ENCODE data around the gene MCFD2. TPM values are rescaled to one million over a fixed set of nuclear protein-coding genes. Genes with fewer than 3 reads are reported as not detected.
"Not testable (repeated sequence)": the region's sequence is repeated elsewhere in the genome, so short reads cannot be mapped to it uniquely, and the experiment has no call there.

The MCFD2 gene
- total and polyA plus RNA-seq, 9 donors: 35.7 to 49.7 (median 43.9) TPM

- no CpG with 5 or more reads among the region's 10 CpGs for WGBS (ENCODE audit: insufficient coverage)
- not testable (repeated sequence) for H3K9me3 ChIP-seq (replicated peaks; ENCODE audit: control insufficient read depth, low read depth, low read length); DNase-seq; H3K4me3 ChIP-seq (ENCODE audit: low read length); H3K4me1 ChIP-seq (ENCODE audit: control insufficient read depth, insufficient read depth, low read length); H3K27me3 ChIP-seq (ENCODE audit: control insufficient read depth, insufficient read depth, low read length); H3K27ac ChIP-seq (ENCODE audit: low read length)
- peaks cover 45% of the 10 kb centered on the region for H3K36me3 ChIP-seq (ENCODE audit: control insufficient read depth, insufficient read depth, low read length)
These were observed 10.5 kb downstream of the MCFD2 start for GRCh38 chr2:46904908-46905678.

DNA sequence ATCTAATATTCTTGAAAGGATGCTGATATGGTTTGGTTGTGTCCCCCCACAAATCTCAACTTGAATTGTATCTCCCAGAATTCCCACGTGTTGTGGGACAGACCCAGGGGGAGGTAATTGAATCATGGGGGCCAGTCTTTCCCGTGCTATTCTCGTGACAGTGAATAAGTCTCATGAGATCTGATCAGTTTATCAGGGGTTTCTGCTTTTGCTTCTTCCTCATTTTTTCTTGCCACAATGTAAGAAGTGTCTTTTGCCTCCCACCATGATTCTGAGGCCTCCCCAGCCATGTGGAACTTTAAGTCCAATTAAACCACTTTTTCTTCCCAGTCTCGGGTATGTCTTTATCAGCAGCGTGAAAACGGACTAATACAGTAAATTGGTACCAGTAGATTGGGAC, 12.6 kb downstream of the MCFD2 start:
- 87% methylated on average over 2 of the region's 6 CpGs for WGBS (ENCODE audit: insufficient coverage)
- not testable (repeated sequence) for H3K27me3 ChIP-seq (ENCODE audit: control insufficient read depth, insufficient read depth, low read length); H3K9me3 ChIP-seq (replicated peaks; ENCODE audit: control insufficient read depth, low read depth, low read length); H3K27ac ChIP-seq (ENCODE audit: low read length); H3K4me1 ChIP-seq (ENCODE audit: control insufficient read depth, insufficient read depth, low read length); H3K4me3 ChIP-seq (ENCODE audit: low read length); DNase-seq
- H3K36me3 ChIP-seq (ENCODE audit: control insufficient read depth, insufficient read depth, low read length): peaks cover 26% of the 10 kb centered on the region

GRCh38 chr2:46902465-46902864, 13.1 kb downstream of the MCFD2 start:
- peaks cover 22% of the 10 kb centered on the region for H3K36me3 ChIP-seq (ENCODE audit: control insufficient read depth, insufficient read depth, low read length)
- H3K9me3 ChIP-seq (replicated peaks; ENCODE audit: control insufficient read depth, low read depth, low read length): no peaks in the 10 kb centered on the region
- DNase-seq: no peak
- no peaks in the 10 kb centered on the region for H3K27me3 ChIP-seq (ENCODE audit: control insufficient read depth, insufficient read depth, low read length)
- H3K4me3 ChIP-seq (ENCODE audit: low read length): no peak overlapping the region
- no peak overlapping the region for H3K27ac ChIP-seq (ENCODE audit: low read length)
- H3K4me1 ChIP-seq (ENCODE audit: control insufficient read depth, insufficient read depth, low read length): no peaks in the 10 kb centered on the region

DNA sequence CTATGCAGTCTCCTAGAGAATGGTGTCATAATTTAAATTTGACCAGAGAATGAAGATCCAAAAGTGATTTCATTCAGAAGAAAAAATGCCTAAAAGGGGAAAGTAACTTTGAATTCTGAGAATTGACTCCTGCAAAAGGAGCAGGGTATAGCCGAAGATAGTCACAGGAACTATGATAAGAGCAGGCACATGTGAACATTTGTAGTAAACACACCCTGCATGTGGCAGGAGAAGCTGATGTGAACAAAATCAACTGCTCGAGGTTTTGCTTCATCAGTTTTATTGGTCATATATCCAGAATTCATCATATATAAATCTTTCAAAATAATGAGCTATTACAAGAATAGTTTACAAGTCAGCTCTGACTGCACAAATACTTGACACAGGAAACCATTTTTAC, 14.0 kb downstream of the MCFD2 start:
- no CpG with 5 or more reads among the region's 2 CpGs for WGBS (ENCODE audit: insufficient coverage)
- H3K36me3 ChIP-seq (ENCODE audit: control insufficient read depth, insufficient read depth, low read length): peaks cover 14% of the 10 kb centered on the region
- H3K27ac ChIP-seq (ENCODE audit: low read length): no peak overlapping the region
- H3K4me3 ChIP-seq (ENCODE audit: low read length): no peak overlapping the region
- no peak for DNase-seq
- no peaks in the 10 kb centered on the region for H3K27me3 ChIP-seq (ENCODE audit: control insufficient read depth, insufficient read depth, low read length)
- no peaks in the 10 kb centered on the region for H3K9me3 ChIP-seq (replicated peaks; ENCODE audit: control insufficient read depth, low read depth, low read length)
- no peaks in the 10 kb centered on the region for H3K4me1 ChIP-seq (ENCODE audit: control insufficient read depth, insufficient read depth, low read length)

- Histone ChIP-seq H3K9me3 (replicated peaks; ENCODE audit: control insufficient read depth, low read depth, low read length) (no peaks in the 10 kb centered on the region), H3K27ac (ENCODE audit: low read length) (no peak overlapping the region), H3K27me3 (ENCODE audit: control insufficient read depth, insufficient read depth, low read length) (no peaks in the 10 kb centered on the region), H3K36me3 (ENCODE audit: control insufficient read depth, insufficient read depth, low read length) (peaks cover 5% of the 10 kb centered on the region), H3K4me1 (ENCODE audit: control insufficient read depth, insufficient read depth, low read length) (no peaks in the 10 kb centered on the region), H3K4me3 (ENCODE audit: low read length) (no peak overlapping the region)
- WGBS (ENCODE audit: insufficient coverage): no CpG with 5 or more reads among the region's 3 CpGs
- DNase-seq: no peak
These were observed 15.2 kb downstream of the MCFD2 start for GRCh38 chr2:46900381-46900780.

DNA sequence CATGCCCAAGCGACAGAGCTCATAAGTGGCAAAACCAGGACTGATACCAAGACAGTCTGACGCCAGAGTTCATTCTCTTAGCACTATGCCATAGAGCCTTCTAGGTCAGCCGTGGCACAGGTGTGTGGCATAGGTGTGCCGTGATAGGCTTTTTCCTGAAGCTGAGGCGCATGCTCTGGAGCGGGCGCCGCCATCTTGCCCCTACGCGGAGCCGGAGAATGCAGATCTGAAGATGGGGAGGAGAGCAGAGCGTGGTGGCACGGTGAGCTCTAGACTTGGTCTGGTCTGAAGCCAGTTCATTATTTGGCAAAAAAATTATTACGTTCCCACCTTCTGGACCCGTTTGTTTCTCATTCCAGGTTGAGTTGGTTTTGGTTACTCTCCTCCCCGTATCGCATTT, 16.6 kb downstream of the MCFD2 start:
- WGBS (ENCODE audit: insufficient coverage): 94% methylated on average over 15 of the region's 17 CpGs
- H3K27ac ChIP-seq (ENCODE audit: low read length): no peak overlapping the region
- no peaks in the 10 kb centered on the region for H3K9me3 ChIP-seq (replicated peaks; ENCODE audit: control insufficient read depth, low read depth, low read length)
- H3K36me3 ChIP-seq (ENCODE audit: control insufficient read depth, insufficient read depth, low read length): peaks cover 2% of the 10 kb centered on the region
- DNase-seq: no peak
- H3K4me3 ChIP-seq (ENCODE audit: low read length): no peak overlapping the region
- H3K27me3 ChIP-seq (ENCODE audit: control insufficient read depth, insufficient read depth, low read length): no peaks in the 10 kb centered on the region
- no peaks in the 10 kb centered on the region for H3K4me1 ChIP-seq (ENCODE audit: control insufficient read depth, insufficient read depth, low read length)

- no peak for DNase-seq
- H3K9me3 ChIP-seq (replicated peaks; ENCODE audit: control insufficient read depth, low read depth, low read length): no peaks in the 10 kb centered on the region
These were observed 17.6 kb downstream of the MCFD2 start for GRCh38 chr2:46898024-46898423.

DNA sequence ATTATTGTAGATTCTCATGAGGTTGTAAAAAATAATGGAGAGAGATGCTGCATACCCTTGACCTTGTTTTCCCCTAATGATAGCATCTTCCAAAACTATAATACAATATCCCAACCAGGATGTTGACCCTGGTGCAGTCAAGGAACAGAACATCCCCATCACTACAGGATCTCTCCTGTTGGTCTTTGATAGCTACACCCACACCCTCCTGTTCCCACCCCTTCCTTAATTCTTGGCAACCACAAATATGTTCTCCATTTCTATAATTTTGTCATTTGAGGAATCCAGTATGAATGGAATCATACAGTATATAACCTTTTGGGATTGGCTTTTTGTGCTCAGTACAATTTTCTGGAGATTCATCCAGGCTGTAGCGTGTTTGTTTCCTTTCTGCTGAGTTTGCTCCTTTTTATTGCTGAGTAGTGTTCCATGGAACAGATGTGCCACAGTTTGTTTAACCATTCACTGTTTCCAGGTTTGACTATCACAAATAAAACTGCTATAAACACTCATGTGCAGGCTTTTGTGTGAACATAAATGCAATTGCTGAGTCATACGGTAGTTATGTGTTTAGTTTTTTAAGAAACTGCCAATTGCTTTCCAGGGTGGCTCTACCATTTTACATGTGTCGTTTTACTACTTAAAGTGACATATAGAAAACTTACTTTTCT, 22.2 kb downstream of the MCFD2 start:
- Histone ChIP-seq H3K4me3 (ENCODE audit: low read length) (no peak overlapping the region), H3K36me3 (ENCODE audit: control insufficient read depth, insufficient read depth, low read length) (no peaks in the 10 kb centered on the region), H3K27ac (ENCODE audit: low read length) (no peak overlapping the region), H3K9me3 (replicated peaks; ENCODE audit: control insufficient read depth, low read depth, low read length) (no peaks in the 10 kb centered on the region), H3K4me1 (ENCODE audit: control insufficient read depth, insufficient read depth, low read length) (no peaks in the 10 kb centered on the region), H3K27me3 (ENCODE audit: control insufficient read depth, insufficient read depth, low read length) (no peaks in the 10 kb centered on the region)
- DNase-seq: no peak
- no CpG with 5 or more reads among the region's 3 CpGs for WGBS (ENCODE audit: insufficient coverage)

More at GRCh38 chr2:46898024-46898423, 17.6 kb downstream of the MCFD2 start:
- Histone ChIP-seq H3K36me3 (ENCODE audit: control insufficient read depth, insufficient read depth, low read length) (no peaks in the 10 kb centered on the region), H3K4me1 (ENCODE audit: control insufficient read depth, insufficient read depth, low read length) (no peaks in the 10 kb centered on the region), H3K27me3 (ENCODE audit: control insufficient read depth, insufficient read depth, low read length) (no peaks in the 10 kb centered on the region), H3K27ac (ENCODE audit: low read length) (no peak overlapping the region), H3K4me3 (ENCODE audit: low read length) (no peak overlapping the region)
- 84% methylated on average over 3 of the region's 5 CpGs for WGBS (ENCODE audit: insufficient coverage)

GRCh38 chr2:46891956-46892553, 23.6 kb downstream of the MCFD2 start:
- WGBS (ENCODE audit: insufficient coverage): 87% methylated on average over 6 of the region's 8 CpGs
- no peaks in the 10 kb centered on the region for H3K27me3 ChIP-seq (ENCODE audit: control insufficient read depth, insufficient read depth, low read length)
- no peak for DNase-seq
- H3K4me1 ChIP-seq (ENCODE audit: control insufficient read depth, insufficient read depth, low read length): no peaks in the 10 kb centered on the region
- H3K9me3 ChIP-seq (replicated peaks; ENCODE audit: control insufficient read depth, low read depth, low read length): no peaks in the 10 kb centered on the region
- no peaks in the 10 kb centered on the region for H3K36me3 ChIP-seq (ENCODE audit: control insufficient read depth, insufficient read depth, low read length)
- no peak overlapping the region for H3K4me3 ChIP-seq (ENCODE audit: low read length)
- H3K27ac ChIP-seq (ENCODE audit: low read length): no peak overlapping the region

DNA sequence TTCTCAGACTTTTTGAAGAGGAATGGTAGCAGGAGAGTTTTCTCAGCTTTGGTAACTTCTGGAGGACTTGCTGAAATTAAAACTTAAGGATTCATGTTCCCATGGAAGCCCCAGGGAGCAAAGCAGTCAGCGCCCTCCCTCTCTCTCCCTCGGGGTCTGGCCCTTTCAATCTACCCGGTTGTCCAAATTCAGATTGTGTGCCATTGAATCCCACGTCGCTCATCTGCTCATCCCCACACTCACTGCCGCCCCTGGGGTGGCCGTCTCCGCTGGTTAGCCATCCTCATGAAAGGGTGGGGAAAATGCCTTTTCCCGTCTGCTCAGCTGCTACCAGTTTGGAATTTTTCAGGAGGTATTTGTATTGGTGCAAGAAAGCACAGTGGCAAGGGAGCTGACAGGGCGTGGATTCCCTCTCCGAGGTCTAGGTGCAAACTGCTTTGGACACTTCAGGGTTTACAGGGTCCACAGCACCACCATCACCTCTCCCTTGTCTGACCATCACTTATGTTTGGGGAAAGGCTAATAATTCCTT, 27.1 kb downstream of the MCFD2 start:
- WGBS (ENCODE audit: insufficient coverage): 50% methylated on average over 2 of the region's 11 CpGs
- no peaks in the 10 kb centered on the region for H3K9me3 ChIP-seq (replicated peaks; ENCODE audit: control insufficient read depth, low read depth, low read length)
- no peak overlapping the region for H3K4me3 ChIP-seq (ENCODE audit: low read length)
- H3K27ac ChIP-seq (ENCODE audit: low read length): no peak overlapping the region
- no peaks in the 10 kb centered on the region for H3K27me3 ChIP-seq (ENCODE audit: control insufficient read depth, insufficient read depth, low read length)
- peaks cover 4% of the 10 kb centered on the region for H3K4me1 ChIP-seq (ENCODE audit: control insufficient read depth, insufficient read depth, low read length)
- no peak for DNase-seq
- no peaks in the 10 kb centered on the region for H3K36me3 ChIP-seq (ENCODE audit: control insufficient read depth, insufficient read depth, low read length)
